ENCODE results near the gene ATG4D.
A peak's percentile ranks its signal among the peaks of the same experiment; 100 is the strongest.
"Not testable (repeated sequence)": the region's sequence is repeated elsewhere in the genome, so short reads cannot be mapped to it uniquely, and the experiment has no call there.

The ATG4D gene

DNA sequence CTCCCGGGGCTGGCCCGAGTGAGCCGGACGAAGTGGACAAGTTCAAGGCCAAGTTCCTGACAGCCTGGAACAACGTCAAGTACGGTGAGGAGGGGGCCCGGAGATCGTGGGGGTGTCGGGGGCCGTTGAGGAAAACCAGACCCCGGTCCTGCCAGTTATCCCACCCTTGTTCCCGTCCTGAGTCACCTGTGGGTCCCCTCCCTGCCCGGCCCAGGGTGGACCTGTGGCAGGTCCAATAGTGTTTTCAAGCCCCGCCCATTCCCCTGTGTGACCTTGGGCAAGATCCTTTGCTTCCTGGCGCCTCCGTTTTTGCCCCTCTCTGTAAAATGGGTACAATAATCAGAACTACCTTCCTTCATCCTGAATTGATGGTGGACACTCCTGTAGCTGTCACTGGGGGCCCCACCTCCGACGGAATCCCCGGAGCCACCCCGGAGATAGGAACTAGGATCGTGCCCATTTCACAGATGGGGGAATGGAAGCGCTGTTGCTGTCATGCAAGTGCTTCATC, 593 bp downstream of the ATG4D start:
- CTCF ChIA-PET: interaction anchor here (1.1 kb wide), 1 partner anchor 100 kb away, joined by 3 read pairs; no protein-coding TSS in a partner anchor

GRCh38 chr19:10544753-10545251, 1.1 kb downstream of the ATG4D start:
- CTCF ChIA-PET: interaction anchor here (1.1 kb wide), 1 partner anchor 100 kb away, joined by 3 read pairs; no protein-coding TSS in a partner anchor
- Histone ChIP-seq H3K36me3 (ENCODE audit: control insufficient read depth in 4 of 4, insufficient read depth in 4 of 4, low read length in 3 of 4) (peaks cover 5 to 29% (median 21%) of the 10 kb centered on the region in 4 experiments), H3K4me1 (ENCODE audit: control extremely low read depth in 1 of 4, control insufficient read depth in 4 of 4, insufficient read depth in 4 of 4, low read length in 3 of 4) (peaks cover 0 to 26% (median 22%) of the 10 kb centered on the region in 4 experiments), H3K27me3 (replicated peaks in 2 of 5; ENCODE audit: control insufficient read depth in 4 of 5, insufficient read depth in 5 of 5, low read length in 4 of 5) (no peaks in the 10 kb centered on the region), H3K9me3 (ENCODE audit: control extremely low read depth in 1 of 5, control insufficient read depth in 4 of 5, insufficient read depth in 2 of 5, low read depth in 1 of 5, low read length in 4 of 5) (no peaks in the 10 kb centered on the region), H3K4me3 (ENCODE audit: control insufficient read depth in 1 of 7, extremely low read depth in 1 of 7, insufficient read depth in 4 of 7, low read depth in 2 of 7, low read length in 6 of 7) (peak overlapping the region in 6 of 7 experiments; percentile 76 to 95 (median 88)), H3K27ac (ENCODE audit: insufficient read depth in 1 of 2, low read depth in 1 of 2, low read length in 2 of 2, poor library complexity in 1 of 2, severe bottlenecking in 2 of 2) (peak overlapping the region in 1 of 2 experiments; percentile 84)
- POLR2A ChIA-PET: interaction anchor here (2.8 kb wide), 1 partner anchor 9 kb away, joined by 18 read pairs; no protein-coding TSS in a partner anchor
- 58% methylated on average over 18 of the region's 23 CpGs for WGBS (ENCODE audit: insufficient coverage)
- DNase-seq: peak in 2 of 3 donors; percentile 52 to 60

More for the DNA sequence above, 593 bp downstream of the ATG4D start:
- peak in 1 of 3 donors; percentile 36 for DNase-seq
- Histone ChIP-seq H3K4me3 (ENCODE audit: control insufficient read depth in 1 of 7, extremely low read depth in 1 of 7, insufficient read depth in 4 of 7, low read depth in 2 of 7, low read length in 6 of 7) (peak overlapping the region; percentile 76 to 95 (median 88)), H3K9me3 (ENCODE audit: control extremely low read depth in 1 of 5, control insufficient read depth in 4 of 5, insufficient read depth in 2 of 5, low read depth in 1 of 5, low read length in 4 of 5) (no peaks in the 10 kb centered on the region), H3K36me3 (ENCODE audit: control insufficient read depth in 4 of 4, insufficient read depth in 4 of 4, low read length in 3 of 4) (peaks cover 5 to 25% (median 19%) of the 10 kb centered on the region in 4 experiments), H3K27me3 (replicated peaks in 2 of 5; ENCODE audit: control insufficient read depth in 4 of 5, insufficient read depth in 5 of 5, low read length in 4 of 5) (no peaks in the 10 kb centered on the region), H3K27ac (ENCODE audit: insufficient read depth in 1 of 2, low read depth in 1 of 2, low read length in 2 of 2, poor library complexity in 1 of 2, severe bottlenecking in 2 of 2) (peak overlapping the region; percentile 61 to 84), H3K4me1 (ENCODE audit: control extremely low read depth in 1 of 4, control insufficient read depth in 4 of 4, insufficient read depth in 4 of 4, low read length in 3 of 4) (peaks cover 0 to 28% (median 23%) of the 10 kb centered on the region in 4 experiments)
- POLR2A ChIA-PET: interaction anchor here (2.8 kb wide), 1 partner anchor 9 kb away, joined by 18 read pairs; no protein-coding TSS in a partner anchor
- 25% methylated on average over 22 of the region's 22 CpGs for WGBS (ENCODE audit: insufficient coverage)

DNA sequence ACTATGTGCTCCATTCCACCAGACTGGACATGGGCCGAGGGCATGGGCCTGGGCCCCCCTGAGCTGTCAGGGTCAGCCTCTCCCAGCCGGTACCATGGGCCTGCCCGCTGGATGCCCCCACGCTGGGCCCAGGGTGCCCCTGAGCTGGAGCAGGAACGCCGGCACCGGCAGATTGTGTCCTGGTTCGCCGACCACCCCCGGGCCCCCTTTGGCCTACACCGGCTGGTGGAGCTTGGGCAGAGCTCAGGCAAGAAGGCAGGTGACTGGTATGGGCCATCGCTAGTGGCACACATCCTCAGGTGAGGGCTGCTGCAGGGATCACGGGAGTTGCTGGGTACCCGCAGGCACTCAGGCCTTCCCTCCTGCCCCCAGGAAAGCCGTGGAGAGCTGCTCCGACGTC, 3.1 kb downstream of the ATG4D start:
- Histone ChIP-seq H3K27ac (ENCODE audit: insufficient read depth in 1 of 2, low read depth in 1 of 2, low read length in 2 of 2, poor library complexity in 1 of 2, severe bottlenecking in 2 of 2) (no peak overlapping the region), H3K4me1 (ENCODE audit: control extremely low read depth in 1 of 4, control insufficient read depth in 4 of 4, insufficient read depth in 4 of 4, low read length in 3 of 4) (peaks cover 0 to 34% (median 31%) of the 10 kb centered on the region in 4 experiments), H3K9me3 (ENCODE audit: control extremely low read depth in 1 of 5, control insufficient read depth in 4 of 5, insufficient read depth in 2 of 5, low read depth in 1 of 5, low read length in 4 of 5) (no peaks in the 10 kb centered on the region), H3K4me3 (ENCODE audit: control insufficient read depth in 1 of 7, extremely low read depth in 1 of 7, insufficient read depth in 4 of 7, low read depth in 2 of 7, low read length in 6 of 7) (no peak overlapping the region), H3K36me3 (ENCODE audit: control insufficient read depth in 4 of 4, insufficient read depth in 4 of 4, low read length in 3 of 4) (peaks cover 8 to 40% (median 26%) of the 10 kb centered on the region in 4 experiments), H3K27me3 (replicated peaks in 2 of 5; ENCODE audit: control insufficient read depth in 4 of 5, insufficient read depth in 5 of 5, low read length in 4 of 5) (no peaks in the 10 kb centered on the region)
- WGBS (ENCODE audit: insufficient coverage): 97% methylated on average over 17 of the region's 17 CpGs
- DNase-seq: no peak
- POLR2A ChIA-PET: no interaction called here
- CTCF ChIA-PET: interaction anchor here (1.5 to 2.0 kb wide), 2 partner anchors 9 to 12 kb away, joined by 3 to 6 read pairs; no protein-coding TSS in a partner anchor

DNA sequence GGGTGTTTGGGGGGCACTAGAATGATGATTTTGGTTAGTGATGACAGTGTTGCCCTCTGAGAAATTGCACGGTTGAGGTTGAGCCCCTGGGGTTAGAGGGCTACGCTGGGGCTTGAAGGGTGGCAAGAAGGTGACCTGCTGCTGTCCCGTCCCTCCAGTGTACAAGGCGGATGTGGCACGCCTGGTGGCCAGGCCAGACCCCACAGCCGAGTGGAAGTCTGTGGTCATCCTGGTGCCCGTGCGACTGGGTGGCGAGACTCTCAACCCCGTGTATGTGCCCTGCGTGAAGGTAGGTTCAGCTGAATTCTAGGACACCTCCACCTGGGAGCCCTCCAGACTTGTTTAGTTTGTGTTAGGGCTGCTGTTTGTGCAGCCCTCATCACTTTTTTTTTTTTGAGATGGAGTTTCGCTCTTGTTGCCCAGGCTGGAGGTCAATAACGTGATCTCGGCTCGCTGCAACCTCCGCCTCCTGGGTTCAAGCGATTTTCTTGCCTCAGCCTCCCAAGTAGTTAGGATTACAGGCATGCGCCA, 5.1 kb downstream of the ATG4D start:
- peaks cover 8 to 56% (median 40%) of the 10 kb centered on the region in 4 experiments for H3K36me3 ChIP-seq (ENCODE audit: control insufficient read depth in 4 of 4, insufficient read depth in 4 of 4, low read length in 3 of 4)
- 97% methylated on average over 16 of the region's 18 CpGs for WGBS (ENCODE audit: insufficient coverage)
- H3K4me3 ChIP-seq (ENCODE audit: control insufficient read depth in 1 of 7, extremely low read depth in 1 of 7, insufficient read depth in 4 of 7, low read depth in 2 of 7, low read length in 6 of 7): no peak overlapping the region
- ChIA-PET CTCF (interaction anchor here (0.9 to 2.0 kb wide), 3 partner anchors 10 to 97 kb away, joined by 3 to 6 read pairs (median 4); no protein-coding TSS in a partner anchor), POLR2A (no interaction called here)
- H3K4me1 ChIP-seq (ENCODE audit: control extremely low read depth in 1 of 4, control insufficient read depth in 4 of 4, insufficient read depth in 4 of 4, low read length in 3 of 4): peaks cover 0 to 46% (median 43%) of the 10 kb centered on the region in 4 experiments
- no peak for DNase-seq
- no peaks in the 10 kb centered on the region for H3K27me3 ChIP-seq (replicated peaks in 2 of 5; ENCODE audit: control insufficient read depth in 4 of 5, insufficient read depth in 5 of 5, low read length in 4 of 5)
- no peaks in the 10 kb centered on the region for H3K9me3 ChIP-seq (ENCODE audit: control extremely low read depth in 1 of 5, control insufficient read depth in 4 of 5, insufficient read depth in 2 of 5, low read depth in 1 of 5, low read length in 4 of 5)
- H3K27ac ChIP-seq (ENCODE audit: insufficient read depth in 1 of 2, low read depth in 1 of 2, low read length in 2 of 2, poor library complexity in 1 of 2, severe bottlenecking in 2 of 2): no peak overlapping the region

- Histone ChIP-seq H3K4me1 (ENCODE audit: control extremely low read depth in 1 of 4, control insufficient read depth in 4 of 4, insufficient read depth in 4 of 4, low read length in 3 of 4) (peaks cover 0 to 49% (median 44%) of the 10 kb centered on the region in 4 experiments), H3K36me3 (ENCODE audit: control insufficient read depth in 4 of 4, insufficient read depth in 4 of 4, low read length in 3 of 4) (peaks cover 8 to 59% (median 40%) of the 10 kb centered on the region in 4 experiments), H3K9me3 (ENCODE audit: control extremely low read depth in 1 of 5, control insufficient read depth in 4 of 5, insufficient read depth in 2 of 5, low read depth in 1 of 5, low read length in 4 of 5) (no peaks in the 10 kb centered on the region), H3K4me3 (ENCODE audit: control insufficient read depth in 1 of 7, extremely low read depth in 1 of 7, insufficient read depth in 4 of 7, low read depth in 2 of 7, low read length in 6 of 7) (no peak overlapping the region), H3K27me3 (replicated peaks in 2 of 5; ENCODE audit: control insufficient read depth in 4 of 5, insufficient read depth in 5 of 5, low read length in 4 of 5) (no peaks in the 10 kb centered on the region), H3K27ac (ENCODE audit: insufficient read depth in 1 of 2, low read depth in 1 of 2, low read length in 2 of 2, poor library complexity in 1 of 2, severe bottlenecking in 2 of 2) (no peak overlapping the region)
- DNase-seq: no peak
- CTCF ChIA-PET: no interaction called here
- POLR2A ChIA-PET: no interaction called here
- 95% methylated on average over 6 of the region's 7 CpGs for WGBS (ENCODE audit: insufficient coverage)
Measured at GRCh38 chr19:10549733-10550132, 6.0 kb downstream of the ATG4D start.

DNA sequence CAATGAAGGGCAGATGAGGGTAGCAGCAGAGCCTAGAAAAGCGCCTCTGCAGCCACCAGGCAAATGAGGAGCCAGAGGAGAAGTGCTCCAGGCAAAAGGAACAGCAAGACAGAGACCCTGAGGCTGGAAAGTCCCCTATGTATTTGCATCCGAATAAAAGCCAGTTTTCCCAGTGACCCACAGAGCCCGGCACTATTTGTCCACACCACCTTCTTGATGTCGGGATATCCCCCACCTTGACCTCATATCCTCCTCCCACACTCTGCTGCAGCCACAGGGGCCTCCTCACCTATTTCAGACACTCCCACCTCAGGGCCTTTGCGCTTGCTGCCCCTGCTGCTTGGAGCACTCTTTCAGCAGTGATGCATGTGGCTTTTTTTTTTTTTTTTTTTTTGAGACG, 6.6 kb downstream of the ATG4D start:
- Histone ChIP-seq H3K9me3 (ENCODE audit: control extremely low read depth in 1 of 5, control insufficient read depth in 4 of 5, insufficient read depth in 2 of 5, low read depth in 1 of 5, low read length in 4 of 5) (no peaks in the 10 kb centered on the region), H3K27me3 (replicated peaks in 2 of 5; ENCODE audit: control insufficient read depth in 4 of 5, insufficient read depth in 5 of 5, low read length in 4 of 5) (no peaks in the 10 kb centered on the region), H3K4me3 (ENCODE audit: control insufficient read depth in 1 of 7, extremely low read depth in 1 of 7, insufficient read depth in 4 of 7, low read depth in 2 of 7, low read length in 6 of 7) (no peak overlapping the region), H3K36me3 (ENCODE audit: control insufficient read depth in 4 of 4, insufficient read depth in 4 of 4, low read length in 3 of 4) (peaks cover 8 to 66% (median 44%) of the 10 kb centered on the region in 4 experiments), H3K27ac (ENCODE audit: insufficient read depth in 1 of 2, low read depth in 1 of 2, low read length in 2 of 2, poor library complexity in 1 of 2, severe bottlenecking in 2 of 2) (no peak overlapping the region), H3K4me1 (ENCODE audit: control extremely low read depth in 1 of 4, control insufficient read depth in 4 of 4, insufficient read depth in 4 of 4, low read length in 3 of 4) (peaks cover 0 to 49% (median 46%) of the 10 kb centered on the region in 4 experiments)
- POLR2A ChIA-PET: no interaction called here
- CTCF ChIA-PET: interaction anchor here (5.5 kb wide), 1 partner anchor 40 kb away, joined by 37 read pairs; no protein-coding TSS in a partner anchor
- 100% methylated on average over 2 of the region's 6 CpGs for WGBS (ENCODE audit: insufficient coverage)
- no peak for DNase-seq

DNA sequence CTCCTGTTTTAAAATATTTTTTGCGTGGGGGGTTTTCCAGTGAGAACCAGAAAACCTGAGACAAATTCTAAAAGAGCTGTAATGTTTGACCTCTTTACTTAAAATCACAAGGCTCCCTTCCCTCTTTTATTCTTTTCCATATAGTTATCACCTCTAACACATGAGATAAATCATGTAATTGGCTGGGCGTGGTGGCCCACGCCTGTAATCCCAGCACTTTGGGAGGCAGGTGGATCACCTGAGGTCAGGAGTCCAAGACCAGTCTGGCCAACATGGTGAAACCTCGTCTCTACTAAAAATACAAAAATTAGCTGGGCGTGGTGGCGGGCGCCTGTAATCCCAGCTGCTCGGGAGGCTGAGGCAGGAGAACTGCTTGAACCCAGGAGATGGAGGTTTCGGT, 7.3 kb downstream of the ATG4D start:
- H3K4me1 ChIP-seq (ENCODE audit: control extremely low read depth in 1 of 4, control insufficient read depth in 4 of 4, insufficient read depth in 4 of 4, low read length in 3 of 4): peaks cover 3 to 56% (median 52%) of the 10 kb centered on the region in 4 experiments
- DNase-seq; H3K4me3 ChIP-seq (ENCODE audit: control insufficient read depth in 1 of 7, extremely low read depth in 1 of 7, insufficient read depth in 4 of 7, low read depth in 2 of 7, low read length in 6 of 7); POLR2A ChIA-PET; H3K9me3 ChIP-seq (ENCODE audit: control extremely low read depth in 1 of 5, control insufficient read depth in 4 of 5, insufficient read depth in 2 of 5, low read depth in 1 of 5, low read length in 4 of 5); H3K27ac ChIP-seq (ENCODE audit: insufficient read depth in 1 of 2, low read depth in 1 of 2, low read length in 2 of 2, poor library complexity in 1 of 2, severe bottlenecking in 2 of 2); H3K27me3 ChIP-seq (replicated peaks in 2 of 5; ENCODE audit: control insufficient read depth in 4 of 5, insufficient read depth in 5 of 5, low read length in 4 of 5): not testable (repeated sequence)
- CTCF ChIA-PET: interaction anchor here (0.9 to 5.5 kb wide), 3 partner anchors 9 to 78 kb away, joined by 3 to 37 read pairs (median 35); no protein-coding TSS in a partner anchor
- WGBS (ENCODE audit: insufficient coverage): 98% methylated on average over 7 of the region's 9 CpGs
- peaks cover 8 to 69% (median 49%) of the 10 kb centered on the region in 4 experiments for H3K36me3 ChIP-seq (ENCODE audit: control insufficient read depth in 4 of 4, insufficient read depth in 4 of 4, low read length in 3 of 4)
